NT2/D1 (cell line): ENCODE measurements around the gene CPO.

Experiments used
- DNase-seq: peaks from one replicate; pipeline ENCODE4 v3.0.0-alpha.2; 2011; ENCODE audit warnings: low read depth, low spot score
- H3K27me3 ChIP-seq: 2 replicates; pipeline ENCODE4 v1.6.0; 2011; ENCODE audit warnings: mild to moderate bottlenecking; ENCODE audit not compliant: insufficient read length, insufficient read depth
- H3K36me3 ChIP-seq: 2 replicates; pipeline ENCODE4 v1.6.1; 2011; ENCODE audit warnings: mild to moderate bottlenecking, low read length, mixed read lengths; ENCODE audit not compliant: insufficient read depth, insufficient read length
- H3K4me1 ChIP-seq: 2 replicates; pipeline ENCODE4 v1.5.1; 2011; ENCODE audit not compliant: insufficient read depth, insufficient read length
- H3K4me3 ChIP-seq: 2 replicates; pipeline ENCODE4 v1.5.1; 2011; ENCODE audit warnings: low read depth; ENCODE audit not compliant: insufficient read length
- H3K9ac ChIP-seq: 2 replicates; pipeline ENCODE4 v1.6.0; 2011; ENCODE audit warnings: low read depth; ENCODE audit not compliant: insufficient read length
- H3K9me3 ChIP-seq: 2 replicates; pipeline ENCODE4 v1.5.1; 2011; ENCODE audit warnings: mild to moderate bottlenecking, low read length; ENCODE audit not compliant: insufficient read depth
- SUZ12 ChIP-seq: IDR thresholded peaks from 2 replicates; pipeline ENCODE4 v1.6.1; 2011; ENCODE audit not compliant: insufficient read length, insufficient read depth; ENCODE audit errors: extremely low read depth
- YY1 ChIP-seq: IDR thresholded peaks from 2 replicates; pipeline ENCODE4 v1.6.1; 2011; ENCODE audit not compliant: insufficient read length, insufficient read depth
- ZNF274 ChIP-seq: IDR thresholded peaks from 2 replicates; pipeline ENCODE4 v1.6.1; 2011; ENCODE audit warnings: mild to moderate bottlenecking, low read depth, low read length

Gene CPO

GRCh38 chr2:206991070-206991469, 51.8 kb downstream of the CPO start:
- Histone ChIP-seq H3K4me1 (no peaks in the 10 kb centered on the region), H3K9ac (no peak overlapping the region), H3K4me3 (no peak overlapping the region), H3K9me3 (no peaks in the 10 kb centered on the region; the same call in 1 of the 2 replicates), H3K27me3 (no peaks in the 10 kb centered on the region), H3K36me3 (no peaks in the 10 kb centered on the region)
- no peak for DNase-seq
- no peak for TF ChIP-seq YY1
- TF ChIP-seq SUZ12 = no peak
- no peak for TF ChIP-seq ZNF274

DNA sequence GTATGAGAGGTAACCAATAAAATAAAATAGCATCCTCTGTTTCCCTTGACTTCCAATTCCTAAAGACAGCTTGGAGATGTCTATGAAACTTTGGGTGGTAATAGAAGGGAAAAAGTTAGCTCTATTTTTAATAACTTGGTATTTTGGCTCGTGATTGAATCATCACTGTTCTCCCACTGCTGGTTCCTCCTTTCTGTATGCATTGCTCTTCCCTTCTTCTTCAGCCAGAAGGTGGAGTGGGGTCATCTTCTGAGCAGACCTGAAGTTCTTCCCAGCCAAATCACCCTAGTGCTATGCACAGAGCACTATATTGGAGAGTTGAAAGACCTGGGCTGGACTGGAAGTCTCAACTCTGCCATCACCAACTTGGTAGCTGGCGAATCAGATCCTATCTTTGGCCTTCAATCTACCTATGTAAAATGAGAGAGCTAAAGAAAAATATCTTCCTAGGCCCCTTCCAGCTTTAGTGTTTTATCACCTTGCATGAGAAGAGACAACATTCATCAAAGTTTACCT, 54.1 kb downstream of the CPO start:
- no peaks in the 10 kb centered on the region; the same call in 1 of the 2 replicates for H3K9me3 ChIP-seq
- H3K36me3 ChIP-seq = no peaks in the 10 kb centered on the region
- no peak overlapping the region for H3K4me3 ChIP-seq
- TF ChIP-seq SUZ12 = no peak
- TF ChIP-seq YY1 = no peak
- no peak for TF ChIP-seq ZNF274
- no peaks in the 10 kb centered on the region for H3K4me1 ChIP-seq
- H3K9ac ChIP-seq = no peak overlapping the region
- DNase-seq = no peak
- no peaks in the 10 kb centered on the region for H3K27me3 ChIP-seq

DNA sequence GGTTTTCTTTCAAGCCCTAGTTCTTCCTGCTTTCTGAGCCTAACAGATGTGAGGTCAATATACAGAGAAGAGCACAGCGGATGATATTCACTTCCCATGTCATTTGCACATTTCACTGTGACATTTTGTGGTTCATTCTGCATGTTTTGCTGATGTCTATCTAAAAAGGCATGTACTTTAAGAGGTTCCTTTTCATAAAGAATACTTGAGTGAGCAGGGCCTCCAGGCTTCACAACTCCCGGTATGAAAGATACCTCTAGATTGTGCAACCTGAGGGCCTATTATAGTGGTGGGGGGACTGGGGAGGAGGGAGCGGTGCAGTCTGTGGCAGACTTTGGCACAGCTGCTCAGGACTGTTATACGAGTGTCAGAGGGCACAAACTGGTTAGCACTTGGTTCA, 54.6 kb downstream of the CPO start:
- DNase-seq = no peak

DNA sequence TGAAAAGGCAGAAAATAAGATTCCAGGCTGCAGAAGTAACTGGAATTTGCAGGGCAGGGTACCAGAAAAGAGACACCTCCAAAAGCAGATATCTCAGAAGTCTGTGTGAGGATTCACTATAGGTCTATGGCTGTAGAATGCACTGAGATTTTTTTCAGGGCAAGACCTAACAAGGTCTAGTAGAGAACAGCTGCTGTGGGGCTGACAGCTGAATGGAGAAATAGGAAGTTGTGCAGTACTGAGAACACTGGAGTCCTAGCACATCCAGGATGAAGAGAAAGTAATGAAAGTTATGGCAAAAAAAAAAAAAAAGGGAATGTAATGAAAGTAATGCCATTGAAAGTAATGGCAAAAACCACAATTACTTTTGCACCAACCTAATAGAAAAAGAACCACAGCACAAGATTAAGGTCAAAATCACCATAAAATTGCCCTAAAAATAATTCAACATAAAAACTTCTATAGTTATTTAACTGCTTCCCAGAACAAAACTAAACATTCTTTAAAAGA, 57.3 kb downstream of the CPO start:
- peaks cover 13% of the 10 kb centered on the region for H3K9me3 ChIP-seq
- H3K36me3 ChIP-seq = no peaks in the 10 kb centered on the region
- DNase-seq = no peak
- no peak overlapping the region for H3K4me3 ChIP-seq
- H3K9ac ChIP-seq = no peak overlapping the region
- no peaks in the 10 kb centered on the region for H3K4me1 ChIP-seq
- TF ChIP-seq YY1 (no peak), SUZ12 (no peak), ZNF274 (no peak)
- no peaks in the 10 kb centered on the region for H3K27me3 ChIP-seq

More for the DNA sequence above, 54.6 kb downstream of the CPO start:
- TF ChIP-seq SUZ12 (no peak), ZNF274 (no peak), YY1 (no peak)
- Histone ChIP-seq H3K27me3 (no peaks in the 10 kb centered on the region), H3K9me3 (no peaks in the 10 kb centered on the region; the same call in 1 of the 2 replicates), H3K4me1 (no peaks in the 10 kb centered on the region), H3K36me3 (no peaks in the 10 kb centered on the region), H3K4me3 (no peak overlapping the region), H3K9ac (no peak overlapping the region)

GRCh38 chr2:207008105-207008990, 69.0 kb downstream of the CPO start:
- peaks cover 9% of the 10 kb centered on the region; the same call in 1 of the 2 replicates for H3K9me3 ChIP-seq
- no peaks in the 10 kb centered on the region for H3K36me3 ChIP-seq
- no peak overlapping the region for H3K4me3 ChIP-seq
- peak; percentile 89 for DNase-seq
- H3K9ac ChIP-seq = no peak overlapping the region
- TF ChIP-seq ZNF274 (no peak), SUZ12 (no peak), YY1 (no peak)
- no peaks in the 10 kb centered on the region for H3K27me3 ChIP-seq
- no peaks in the 10 kb centered on the region for H3K4me1 ChIP-seq

- TF ChIP-seq SUZ12 (no peak), ZNF274 (no peak), YY1 (no peak)
- H3K9ac ChIP-seq = no peak overlapping the region
- no peak for DNase-seq
- H3K9me3 ChIP-seq = 0 out of 2 replicates have a peak, but pooled peaks cover under 1% of the 10 kb centered on the region
- no peak overlapping the region for H3K4me3 ChIP-seq
- H3K4me1 ChIP-seq = no peaks in the 10 kb centered on the region
- no peaks in the 10 kb centered on the region for H3K36me3 ChIP-seq
- no peaks in the 10 kb centered on the region for H3K27me3 ChIP-seq
These were observed 73.1 kb downstream of the CPO start for GRCh38 chr2:207012461-207012860.

GRCh38 chr2:207014424-207014823, 75.1 kb downstream of the CPO start:
- DNase-seq = no peak
- no peak overlapping the region for H3K4me3 ChIP-seq
- no peaks in the 10 kb centered on the region for H3K4me1 ChIP-seq
- no peaks in the 10 kb centered on the region for H3K27me3 ChIP-seq
- TF ChIP-seq ZNF274 (no peak), YY1 (no peak), SUZ12 (no peak)
- no peaks in the 10 kb centered on the region for H3K9me3 ChIP-seq
- H3K9ac ChIP-seq = no peak overlapping the region
- H3K36me3 ChIP-seq = no peaks in the 10 kb centered on the region
